Astrocyte of the spinal cord (primary cell): Measurements from ENCODE around the gene SOAT1.
"Not testable (repeated sequence)": the region's sequence is repeated elsewhere in the genome, so short reads cannot be mapped to it uniquely, and the experiment has no call there.

Source experiments
- DNase-seq: peaks from one replicate; pipeline ENCODE4 v3.0.0; 2011; ENCODE audit warnings: low read depth, low spot score
- H3K4me3 ChIP-seq: 2 replicates; pipeline ENCODE4 v1.5.1; 2011; ENCODE audit warnings: low read depth, mild to moderate bottlenecking, low read length, moderate library complexity
- in situ Hi-C: cut with HindIII; loops from 2 replicates; pipeline ENCODE4 v1.10.0; 2017; ENCODE audit warnings: low sequenced_read_pairs
- TF ChIP-seq, protein P1 (sequence below): IDR thresholded peaks from 2 replicates; pipeline ENCODE4 v1.5.1; 2012; ENCODE audit warnings: low read depth, mild to moderate bottlenecking, low read length, inconsistent platforms

The SOAT1 gene

GRCh38 chr1:179353546-179353945 is 59.9 kb downstream of the SOAT1 start:
- in situ Hi-C loops: no loop called here
- TF ChIP-seq, protein P1, sequence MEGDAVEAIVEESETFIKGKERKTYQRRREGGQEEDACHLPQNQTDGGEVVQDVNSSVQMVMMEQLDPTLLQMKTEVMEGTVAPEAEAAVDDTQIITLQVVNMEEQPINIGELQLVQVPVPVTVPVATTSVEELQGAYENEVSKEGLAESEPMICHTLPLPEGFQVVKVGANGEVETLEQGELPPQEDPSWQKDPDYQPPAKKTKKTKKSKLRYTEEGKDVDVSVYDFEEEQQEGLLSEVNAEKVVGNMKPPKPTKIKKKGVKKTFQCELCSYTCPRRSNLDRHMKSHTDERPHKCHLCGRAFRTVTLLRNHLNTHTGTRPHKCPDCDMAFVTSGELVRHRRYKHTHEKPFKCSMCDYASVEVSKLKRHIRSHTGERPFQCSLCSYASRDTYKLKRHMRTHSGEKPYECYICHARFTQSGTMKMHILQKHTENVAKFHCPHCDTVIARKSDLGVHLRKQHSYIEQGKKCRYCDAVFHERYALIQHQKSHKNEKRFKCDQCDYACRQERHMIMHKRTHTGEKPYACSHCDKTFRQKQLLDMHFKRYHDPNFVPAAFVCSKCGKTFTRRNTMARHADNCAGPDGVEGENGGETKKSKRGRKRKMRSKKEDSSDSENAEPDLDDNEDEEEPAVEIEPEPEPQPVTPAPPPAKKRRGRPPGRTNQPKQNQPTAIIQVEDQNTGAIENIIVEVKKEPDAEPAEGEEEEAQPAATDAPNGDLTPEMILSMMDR: no peak
- H3K4me3 ChIP-seq: no peak overlapping the region
- peak; percentile 51 for DNase-seq

- H3K4me3 ChIP-seq, in situ Hi-C loops, DNase-seq: not testable (repeated sequence)
Measured at GRCh38 chr1:179361631-179362030, 68.0 kb downstream of the SOAT1 start.

- peak within 1 kb of the TSS; percentile 77 for H3K4me3 ChIP-seq
- TF ChIP-seq, protein P1: peak; percentile 53
- in situ Hi-C loops: no loop called here
- DNase-seq: peak; percentile 86
Measured at GRCh38 chr1:179365342-179366092, 71.9 kb downstream of the SOAT1 start, which contains the start of gene AXDND1. AXDND1 (plus strand) TSS chr1:179365971; CDS start chr1:179366510, 539 bp downstream.

DNA sequence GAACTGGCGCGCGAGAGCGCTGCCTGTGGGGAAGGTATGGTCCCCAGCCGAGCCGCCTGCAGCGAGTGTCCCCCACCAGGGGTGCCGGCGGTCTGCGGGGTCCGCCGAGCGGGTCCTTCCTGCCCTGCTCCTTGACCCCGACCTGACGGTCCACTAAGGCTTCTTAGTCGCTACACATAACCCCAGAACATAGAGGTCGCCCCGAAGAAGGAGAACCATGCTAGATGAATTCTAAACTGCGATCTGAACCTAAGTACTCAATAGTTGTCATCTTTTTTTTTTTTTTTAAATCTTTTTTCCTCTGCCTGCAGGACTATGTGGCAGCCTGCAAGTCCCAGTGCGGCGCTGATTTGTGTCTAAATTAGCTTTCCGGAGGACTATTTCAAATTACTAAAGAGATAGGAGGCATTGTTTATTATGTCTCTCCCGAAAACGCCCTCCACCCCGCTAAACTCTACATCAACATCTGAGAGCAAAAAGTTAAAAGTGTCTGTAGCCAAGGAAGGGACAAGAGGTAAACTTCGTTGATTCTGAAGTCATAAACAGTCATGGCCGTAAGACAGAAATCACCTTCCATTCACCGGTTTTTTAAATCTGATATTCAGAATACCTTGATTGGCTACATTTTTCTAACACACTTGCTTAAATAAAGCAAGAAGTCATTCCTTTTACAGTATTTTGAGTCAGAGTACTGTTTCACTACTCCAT is 72.7 kb downstream of the SOAT1 start:
- DNase-seq: peak; percentile 21
- in situ Hi-C loops: no loop called here
- H3K4me3 ChIP-seq: peak overlapping the region; percentile 77
- TF ChIP-seq, protein P1: no peak

DNA sequence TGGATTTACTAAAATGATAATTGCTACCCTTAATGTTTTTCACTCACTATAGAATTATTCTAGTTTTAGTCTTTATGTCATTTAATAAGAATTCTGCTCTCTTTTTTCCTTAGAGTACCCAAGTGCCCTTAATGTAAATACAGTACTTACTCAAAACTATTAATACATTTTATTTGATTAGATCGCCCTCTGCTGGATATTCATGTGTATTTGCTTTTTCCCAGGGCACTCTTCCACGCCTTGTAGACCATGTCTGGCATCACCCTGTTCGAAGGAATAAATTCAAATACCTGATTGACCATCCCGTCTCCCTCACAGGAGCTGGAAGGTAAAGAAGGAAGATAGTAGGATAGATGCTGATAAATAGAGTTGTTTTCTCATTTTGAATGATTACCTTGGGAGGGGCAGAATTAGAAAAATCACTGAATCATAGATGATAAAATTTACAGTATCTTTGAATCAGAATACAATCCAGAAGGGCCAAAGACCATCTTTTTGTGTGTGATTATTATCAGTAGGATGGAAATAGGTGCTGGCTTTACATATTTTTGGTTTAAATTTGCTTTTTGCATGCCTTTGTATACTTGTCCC is 76.2 kb downstream of the SOAT1 start:
- in situ Hi-C loops: no loop called here
- TF ChIP-seq, protein P1: peak; percentile 49
- DNase-seq: peak; percentile 80
- H3K4me3 ChIP-seq: no peak overlapping the region

- in situ Hi-C loops: no loop called here
- H3K4me3 ChIP-seq: no peak overlapping the region
- DNase-seq: no peak
- TF ChIP-seq, protein P1: no peak
Measured at GRCh38 chr1:179372160-179372559, 78.6 kb downstream of the SOAT1 start.
